Astrocyte (in vitro differentiated cells and primary cell): Measurements from ENCODE around the gene PCDHA1. TPM values are rescaled to one million over a fixed set of nuclear protein-coding genes. Genes with fewer than 3 reads are reported as not detected.

Experiments used
- DNase-seq: peaks from one replicate; pipeline ENCODE4 v3.0.0-alpha.2; 2010; ENCODE audit warnings: low read depth
- FAIRE-seq: peaks from 2 replicates; lab custom pipeline; 2011; peaks lifted over from hg19 to GRCh38; lab: Jason Lieb, UNC
- H2AFZ ChIP-seq: 2 replicates; pipeline ENCODE4 v1.6.0; 2012; ENCODE audit warnings: low read depth, low read length, inconsistent platforms
- H3K27ac ChIP-seq: 2 replicates; pipeline ENCODE4 v1.5.1; 2011; ENCODE audit warnings: low read depth, low read length, inconsistent platforms
- H3K27me3 ChIP-seq: 2 replicates; pipeline ENCODE4 v1.6.0; 2011; ENCODE audit warnings: low read length, inconsistent platforms; ENCODE audit not compliant: insufficient read depth
- H3K36me3 ChIP-seq: 2 replicates; pipeline ENCODE4 v1.5.1; 2011; ENCODE audit warnings: low read length, inconsistent platforms; ENCODE audit not compliant: insufficient read depth
- H3K4me1 ChIP-seq: 2 replicates; pipeline ENCODE4 v1.5.1; 2011; ENCODE audit warnings: low read length, inconsistent platforms; ENCODE audit not compliant: insufficient read depth
- H3K4me2 ChIP-seq: 2 replicates; pipeline ENCODE4 v1.6.0; 2012; ENCODE audit warnings: low read length, inconsistent platforms
- H3K4me3 ChIP-seq: 2 replicates; pipeline ENCODE4 v1.5.1; 2011; ENCODE audit warnings: low read depth, mild to moderate bottlenecking, low read length, inconsistent platforms; ENCODE audit not compliant: insufficient read depth
- H3K79me2 ChIP-seq: 2 replicates; pipeline ENCODE4 v1.6.0; 2012; ENCODE audit warnings: mild to moderate bottlenecking, low read length, inconsistent platforms; ENCODE audit not compliant: insufficient read depth
- H3K9ac ChIP-seq: 2 replicates; pipeline ENCODE4 v1.6.0; 2012; ENCODE audit warnings: mild to moderate bottlenecking, low read length, inconsistent platforms
- H3K9me3 ChIP-seq: 2 replicates; pipeline ENCODE4 v1.5.1; 2012; ENCODE audit warnings: low read depth, mild to moderate bottlenecking, low read length, inconsistent platforms; ENCODE audit not compliant: insufficient read depth
- H4K20me1 ChIP-seq: 2 replicates; pipeline ENCODE4 v1.6.0; 2012; ENCODE audit warnings: low read length, inconsistent platforms; ENCODE audit not compliant: insufficient read depth
- H3K27ac Mint-ChIP-seq: one replicate; pipeline ENCODE4 v1.8.0; 2021; ENCODE audit warnings: mild to moderate bottlenecking, mixed read lengths; ENCODE audit not compliant: unreplicated experiment
- H3K27me3 Mint-ChIP-seq: one replicate; pipeline ENCODE4 v1.8.0; 2021; ENCODE audit warnings: low read depth, mixed read lengths; ENCODE audit not compliant: unreplicated experiment
- H3K36me3 Mint-ChIP-seq: one replicate; pipeline ENCODE4 v1.8.0; 2021; ENCODE audit warnings: low read depth, mixed read lengths; ENCODE audit not compliant: unreplicated experiment
- H3K4me1 Mint-ChIP-seq: one replicate; pipeline ENCODE4 v1.8.0; 2021; ENCODE audit warnings: low read depth, mixed read lengths; ENCODE audit not compliant: unreplicated experiment
- H3K4me3 Mint-ChIP-seq: one replicate; pipeline ENCODE4 v1.8.0; 2021; ENCODE audit warnings: mild to moderate bottlenecking, moderate library complexity, mixed read lengths; ENCODE audit not compliant: unreplicated experiment
- H3K9me3 Mint-ChIP-seq: one replicate; pipeline ENCODE4 v1.8.0; 2021; ENCODE audit warnings: mild to moderate bottlenecking, mixed read lengths; ENCODE audit not compliant: unreplicated experiment
- CTCF ChIP-seq: IDR thresholded peaks from 2 replicates; pipeline ENCODE4 v1.5.1; 2011; ENCODE audit warnings: low read depth, mild to moderate bottlenecking, inconsistent platforms, low read length, moderate library complexity; ENCODE audit not compliant: insufficient read depth
- EZH2 ChIP-seq: IDR thresholded peaks from 2 replicates; pipeline ENCODE4 v1.6.1; 2012; ENCODE audit warnings: mild to moderate bottlenecking, low read length, inconsistent platforms; ENCODE audit not compliant: insufficient read depth
- total RNA-seq: library from RNA; stranded (reverse); gene quantifications from 2 replicates; pipeline ENCODE4 v1.2.1, GENCODE V29; 2021

The PCDHA1 gene
- total RNA-seq, 1 donor from 2014 or later = not detected

DNA sequence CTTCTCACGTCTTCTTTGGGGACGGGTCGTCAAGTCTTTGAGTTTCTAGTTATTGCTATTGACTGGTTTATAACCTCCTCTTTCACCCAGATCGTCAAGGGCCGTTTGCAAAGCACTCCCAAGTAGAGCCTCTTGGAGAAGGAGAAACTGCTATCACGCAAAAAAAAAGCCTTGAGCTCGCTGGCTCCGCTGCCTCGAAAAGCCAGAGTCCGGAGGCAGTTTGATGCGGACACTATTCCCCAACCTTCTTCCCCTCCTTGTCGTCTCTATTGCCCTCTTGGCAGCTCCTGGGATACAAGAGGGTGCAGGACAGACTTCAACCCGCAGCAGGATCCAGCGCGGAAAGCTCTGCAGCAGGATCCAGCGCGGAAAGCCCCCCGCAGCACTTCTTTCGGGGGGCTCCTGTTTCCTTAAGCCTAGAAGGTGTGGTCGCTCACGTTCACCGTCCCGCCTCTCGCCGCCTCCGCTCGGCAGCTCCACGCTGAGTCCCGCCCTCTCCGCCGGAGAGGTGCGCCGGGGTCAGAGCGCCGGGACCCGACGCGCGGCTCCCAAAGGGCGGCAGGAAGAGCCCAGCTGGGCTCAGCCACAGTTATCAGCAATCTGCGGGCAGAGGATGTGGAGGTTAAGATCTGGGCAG, 140.0 kb downstream of the PCDHA1 start, which contains the start of gene PCDHAC1:
Gene PCDHAC1, plus strand, starts transcription at position 494 of the 637 bp plus-strand sequence. CDS start 594 bp downstream, outside the sequence.
- no peaks in the 10 kb centered on the region for H3K36me3 Mint-ChIP-seq
- Histone ChIP-seq H3K4me3 (peak within 1 kb of the TSS; percentile 37), H3K9ac (no peak within 1 kb of the TSS), H3K36me3 (no peaks in the 10 kb centered on the region), H4K20me1 (no peaks in the 10 kb centered on the region), H3K79me2 (no peaks in the 10 kb centered on the region), H3K4me2 (peak within 1 kb of the TSS; percentile 80), H2AFZ (peak within 1 kb of the TSS; percentile 78), H3K4me1 (peaks cover 3% of the 10 kb centered on the region), H3K9me3 (peaks cover 11% of the 10 kb centered on the region), H3K27me3 (peaks cover 13% of the 10 kb centered on the region), H3K27ac (no peak within 1 kb of the TSS)
- peak within 1 kb of the TSS; percentile 88 for H3K4me3 Mint-ChIP-seq
- no peaks in the 10 kb centered on the region for H3K27me3 Mint-ChIP-seq
- TF ChIP-seq CTCF (no peak), EZH2 (no peak)
- DNase-seq (no peak), FAIRE-seq (no peak)
- H3K9me3 Mint-ChIP-seq = no peaks in the 10 kb centered on the region
- H3K27ac Mint-ChIP-seq = peak within 1 kb of the TSS; percentile 72
- peaks cover 2% of the 10 kb centered on the region for H3K4me1 Mint-ChIP-seq

GRCh38 chr5:140926443-140927227, 140.7 kb downstream of the PCDHA1 start:
- Histone ChIP-seq H3K27me3 (peaks cover 13% of the 10 kb centered on the region), H2AFZ (peak overlapping the region; percentile 78), H3K4me3 (peak overlapping the region; percentile 37), H3K36me3 (no peaks in the 10 kb centered on the region), H3K79me2 (no peaks in the 10 kb centered on the region), H4K20me1 (no peaks in the 10 kb centered on the region), H3K27ac (no peak overlapping the region), H3K4me2 (peak overlapping the region; percentile 80), H3K9ac (no peak overlapping the region), H3K4me1 (peaks cover 3% of the 10 kb centered on the region), H3K9me3 (peaks cover 11% of the 10 kb centered on the region)
- H3K36me3 Mint-ChIP-seq = no peaks in the 10 kb centered on the region
- DNase-seq (peak; percentile 5), FAIRE-seq (no peak)
- no peaks in the 10 kb centered on the region for H3K27me3 Mint-ChIP-seq
- peak overlapping the region; percentile 72 for H3K27ac Mint-ChIP-seq
- H3K9me3 Mint-ChIP-seq = no peaks in the 10 kb centered on the region
- H3K4me1 Mint-ChIP-seq = peaks cover 2% of the 10 kb centered on the region
- H3K4me3 Mint-ChIP-seq = peak overlapping the region; percentile 88
- TF ChIP-seq CTCF (peak; percentile 5), EZH2 (no peak)
